ENCODE results near the gene SSX4B.
"Not testable (repeated sequence)": the region's sequence is repeated elsewhere in the genome, so short reads cannot be mapped to it uniquely, and the experiment has no call there.

SSX4B gene, protein sequence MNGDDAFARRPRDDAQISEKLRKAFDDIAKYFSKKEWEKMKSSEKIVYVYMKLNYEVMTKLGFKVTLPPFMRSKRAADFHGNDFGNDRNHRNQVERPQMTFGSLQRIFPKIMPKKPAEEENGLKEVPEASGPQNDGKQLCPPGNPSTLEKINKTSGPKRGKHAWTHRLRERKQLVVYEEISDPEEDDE

DNA sequence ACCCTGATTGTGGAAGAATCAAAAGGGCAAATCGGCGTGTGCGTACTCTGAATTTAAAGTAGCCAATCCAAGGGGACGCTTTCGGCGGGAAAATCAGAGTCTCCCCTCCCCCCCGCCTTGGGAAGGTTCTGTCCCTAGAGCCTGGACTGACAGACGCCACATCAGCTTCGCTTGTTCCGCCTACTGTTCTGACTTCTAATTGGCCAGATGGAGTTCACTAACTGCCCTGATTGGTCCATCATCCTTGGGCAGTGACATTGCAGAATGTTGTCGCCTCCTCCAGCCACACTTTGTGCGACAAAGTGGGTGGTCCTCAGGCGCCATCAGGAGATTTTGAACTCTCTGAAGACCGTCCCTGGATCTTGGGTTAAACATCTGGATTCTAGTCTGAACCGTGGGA lies at the start of gene SSX4B:
TSS of gene SSX4B (minus strand) at position 101 of the 400 bp plus-strand sequence. CDS start 588 bp downstream, outside the sequence.
- DNase-seq (ENCODE audit: low read depth); H3K4me3 ChIP-seq (ENCODE audit: low read depth, low read length); in situ Hi-C loops (cut with HindIII; ENCODE audit: low sequenced_read_pairs): not testable (repeated sequence)

DNA sequence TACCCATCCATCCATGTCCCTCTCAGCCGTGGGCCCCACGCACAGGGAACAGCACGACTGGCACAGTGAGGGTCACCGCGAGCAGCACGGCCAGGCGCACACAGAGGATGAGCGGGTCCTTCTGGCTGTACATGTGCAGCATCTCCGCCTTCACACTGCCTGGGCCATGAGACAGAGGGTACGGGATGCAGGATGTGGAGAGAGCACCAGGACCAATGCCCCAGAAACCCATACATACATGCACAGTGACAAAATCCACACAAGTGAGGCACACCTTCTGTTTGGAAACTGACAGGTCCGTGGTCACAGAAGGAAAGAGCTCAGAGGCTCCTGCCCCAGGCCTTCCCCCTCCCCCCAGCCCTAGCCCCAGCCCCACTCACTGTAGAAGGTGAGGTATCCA lies 48.8 kb upstream of the SSX4B start:
- no peak for TF ChIP-seq CTCF (IDR thresholded peaks at IDR 0.05; ENCODE audit: low read depth, low read length, missing control alignments)
- H3K4me3 ChIP-seq (ENCODE audit: low read depth, low read length), result no peak overlapping the region
- in situ Hi-C loops (cut with HindIII; ENCODE audit: low sequenced_read_pairs), result no loop called here
- DNase-seq (ENCODE audit: low read depth), result no peak

DNA sequence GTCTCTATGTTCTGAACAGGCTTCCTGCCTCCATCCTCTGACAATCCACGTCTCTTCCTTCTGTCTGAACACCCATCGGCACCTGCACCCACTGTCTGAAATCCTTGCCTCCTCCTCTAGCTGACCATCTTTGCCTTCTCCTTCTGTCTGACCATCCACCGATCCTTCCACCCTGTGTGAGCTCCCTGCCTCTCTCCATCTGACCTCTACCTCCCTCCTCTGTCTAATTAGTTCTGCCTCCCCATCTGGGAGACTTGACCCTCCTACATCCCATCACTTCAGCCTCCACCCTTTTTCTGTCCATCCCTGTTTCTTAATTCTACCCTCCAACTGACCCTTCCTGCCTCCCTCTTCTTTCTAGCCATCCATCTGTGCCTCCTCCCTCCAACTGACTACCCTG lies 48.3 kb upstream of the SSX4B start:
- no peak overlapping the region for H3K4me3 ChIP-seq (ENCODE audit: low read depth, low read length)
- TF ChIP-seq CTCF (IDR thresholded peaks at IDR 0.05; ENCODE audit: low read depth, low read length, missing control alignments), result no peak
- in situ Hi-C loops (cut with HindIII; ENCODE audit: low sequenced_read_pairs), result no loop called here
- DNase-seq (ENCODE audit: low read depth), result no peak

DNA sequence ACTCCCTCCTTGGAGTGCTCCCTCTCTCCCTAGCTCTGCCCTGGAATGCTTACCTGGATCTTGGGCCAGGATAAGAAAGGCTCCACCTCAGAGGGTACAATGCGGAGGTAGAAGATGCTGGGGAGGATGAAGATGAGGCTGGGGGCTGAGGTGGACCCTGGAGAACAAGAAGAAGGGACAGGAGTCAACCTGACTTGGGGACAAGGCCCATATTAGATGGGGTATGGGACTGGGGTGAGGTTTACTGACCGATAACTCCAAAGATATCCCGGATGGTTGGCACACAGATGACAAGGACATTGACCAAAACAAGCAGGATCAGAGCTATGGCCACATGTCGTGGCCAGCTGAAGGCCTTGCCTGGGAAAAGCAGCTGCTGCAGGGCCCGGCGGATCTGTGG lies 47.7 kb upstream of the SSX4B start:
- in situ Hi-C loops (cut with HindIII; ENCODE audit: low sequenced_read_pairs), result no loop called here
- no peak for TF ChIP-seq CTCF (IDR thresholded peaks at IDR 0.05; ENCODE audit: low read depth, low read length, missing control alignments)
- DNase-seq (ENCODE audit: low read depth), result no peak
- no peak overlapping the region for H3K4me3 ChIP-seq (ENCODE audit: low read depth, low read length)

DNA sequence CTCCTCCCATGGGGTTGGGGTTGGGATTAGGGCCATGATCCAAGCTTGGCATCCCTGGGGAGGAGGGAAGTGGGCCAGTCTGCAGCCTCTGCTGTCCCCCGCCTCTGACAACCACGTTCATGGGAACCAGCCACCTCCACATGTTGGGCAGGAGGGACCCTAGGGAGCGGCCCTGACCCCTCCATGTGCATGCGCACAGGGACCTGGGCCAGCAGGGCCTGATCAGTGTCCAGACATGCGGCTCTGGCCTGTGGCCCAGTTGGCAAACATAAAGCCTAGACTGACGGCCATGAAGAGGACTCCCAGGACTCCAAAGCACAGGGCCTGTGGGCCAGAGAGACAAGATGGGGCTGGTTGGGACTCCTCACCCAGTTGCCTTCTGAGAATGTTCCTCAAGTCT lies 47.0 kb upstream of the SSX4B start:
- in situ Hi-C loops (cut with HindIII; ENCODE audit: low sequenced_read_pairs), result no loop called here
- DNase-seq (ENCODE audit: low read depth), result no peak

GRCh38 chrX:48456628-48457331 lies 45.0 kb upstream of the SSX4B start:
- DNase-seq (ENCODE audit: low read depth), result no peak
- no peak overlapping the region for H3K4me3 ChIP-seq (ENCODE audit: low read depth, low read length)
- in situ Hi-C loops (cut with HindIII; ENCODE audit: low sequenced_read_pairs), result no loop called here
- TF ChIP-seq CTCF (IDR thresholded peaks at IDR 0.05; ENCODE audit: low read depth, low read length, missing control alignments), result no peak

More for the DNA sequence above, 47.0 kb upstream of the SSX4B start:
- no peak overlapping the region for H3K4me3 ChIP-seq (ENCODE audit: low read depth, low read length)
- no peak for TF ChIP-seq CTCF (IDR thresholded peaks at IDR 0.05; ENCODE audit: low read depth, low read length, missing control alignments)

- no peak for TF ChIP-seq CTCF (IDR thresholded peaks at IDR 0.05; ENCODE audit: low read depth, low read length, missing control alignments)
- no peak for DNase-seq (ENCODE audit: low read depth)
- no peak overlapping the region for H3K4me3 ChIP-seq (ENCODE audit: low read depth, low read length)
- in situ Hi-C loops (cut with HindIII; ENCODE audit: low sequenced_read_pairs), result no loop called here
These were observed 39.9 kb upstream of the SSX4B start for GRCh38 chrX:48451708-48452107.

Data from astrocyte of the cerebellum (primary cell).